Testis (tissue), 3 donors: Measurements from ENCODE around the gene GRXCR2. TPM values are rescaled to one million over a fixed set of nuclear protein-coding genes. Genes with fewer than 3 reads are reported as not detected.

Source experiments
- DNase-seq: peaks from one replicate; pipeline ENCODE4 v3.0.0-alpha.2; 2019
- H3K27ac ChIP-seq, 2 donors: fragments of 200-600 bp; sonication (generic); one replicate each; pipeline ENCODE4 v1.5.1; 2019
- H3K27me3 ChIP-seq: fragments of 200-600 bp; sonication (generic); one replicate; pipeline ENCODE4 v1.5.1; 2019
- H3K36me3 ChIP-seq: fragments of 200-600 bp; sonication (generic); one replicate; pipeline ENCODE4 v1.5.1; 2017; ENCODE audit warnings: low read depth; ENCODE audit errors: missing control alignments
- H3K4me1 ChIP-seq: fragments of 200-600 bp; sonication (generic); one replicate; pipeline ENCODE4 v1.5.1; 2019
- H3K4me3 ChIP-seq, 2 donors: fragments of 200-600 bp; sonication (generic); one replicate each; pipeline ENCODE4 v1.5.1; 2017 to 2019
- H3K9me3 ChIP-seq: fragments of 200-600 bp; sonication (generic); one replicate; pipeline ENCODE4 v1.5.1; 2017
- CTCF ChIP-seq, 3 experiments: fragments of 450-650 bp in 2 of 3; fragments of 200-600 bp in 1 of 3; sonication (generic) in 1 of 3; IDR thresholded peaks; one replicate each; pipeline ENCODE4 v1.5.1; 2016 to 2019; ENCODE audit warnings: antibody characterized with exemption in 3 of 3, mild to moderate bottlenecking in 2 of 3, moderate library complexity in 1 of 3
- POLR2A ChIP-seq: fragments of 450-650 bp; IDR thresholded peaks from one replicate; pipeline ENCODE4 v1.6.1; 2017; ENCODE audit warnings: antibody characterized with exemption, mild to moderate bottlenecking, moderate library complexity
- WGBS, 2 donors: methylation state at CpG; one replicate each; pipeline ENCODE4 v1.1.5; 2018; 5-methylcytosine and 5-hydroxymethylcytosine counted together
- intact Hi-C: fragments of 100-400 bp; cut with DNase I; formaldehyde crosslinking; loops from one replicate; pipeline ENCODE4 v1.15.1; 2023; ENCODE audit warnings: low total_unique reads
- polyA plus RNA-seq: library from polyadenylated mRNA; stranded (reverse); fragments of 350-450 nt; fragmentation: Illumina TruSeq; extraction: RNeasy Lipid Tissue Mini Kit (QIAGEN cat#74804); gene quantifications from one replicate; pipeline ENCODE4 v1.2.3, GENCODE V29; 2014; ENCODE audit warnings: low read depth, low replicate concordance; ENCODE audit not compliant: insufficient read depth
- total RNA-seq, 2 donors: library from RNA; depleted of rRNA; stranded (reverse); fragments of >200 nt; gene quantifications; one replicate each; pipeline ENCODE4 v1.2.3, GENCODE V29; 2016

Gene GRXCR2
- total and polyA plus RNA-seq, 3 donors from 2014 or later: 0.31 to 0.99 TPM; not detected in 1

- Histone ChIP-seq H3K4me1 (no peaks in the 10 kb centered on the region), H3K4me3 (no peak overlapping the region), H3K36me3 (no peaks in the 10 kb centered on the region), H3K27ac (no peak overlapping the region), H3K9me3 (no peaks in the 10 kb centered on the region), H3K27me3 (no peaks in the 10 kb centered on the region)
- DNase-seq: no peak
- 82 to 90% methylated on average over 3 of the region's 3 CpGs for WGBS, 2 donors
- TF ChIP-seq CTCF (IDR thresholded peaks at IDR 0.05): no peak
- no peak for TF ChIP-seq POLR2A
- intact Hi-C loops: no loop called here
These were observed 39.2 kb upstream of the GRXCR2 start for GRCh38 chr5:145912019-145912418.

DNA sequence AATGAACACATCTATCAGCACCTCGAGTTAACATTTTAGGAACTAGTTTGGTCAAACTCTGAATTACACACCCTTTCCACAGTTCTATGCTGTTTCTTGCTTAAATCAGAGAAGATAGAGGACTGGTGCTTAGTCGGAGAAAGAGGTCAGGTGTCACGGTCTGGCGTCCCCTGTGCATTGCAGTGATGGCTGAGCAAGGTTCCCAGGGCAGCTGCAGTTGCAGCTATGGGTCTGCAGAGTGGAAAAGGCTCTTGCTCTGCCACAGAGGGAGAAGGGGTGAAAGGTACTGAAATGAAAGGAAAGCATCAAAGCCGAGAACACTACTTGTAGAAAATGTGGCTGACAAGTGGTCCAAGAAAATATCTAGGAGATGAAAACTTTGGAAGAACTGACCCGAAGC is 38.4 kb upstream of the GRXCR2 start:
- H3K4me1 ChIP-seq: no peaks in the 10 kb centered on the region
- TF ChIP-seq CTCF (IDR thresholded peaks at IDR 0.05): no peak
- no peak for TF ChIP-seq POLR2A
- no peaks in the 10 kb centered on the region for H3K27me3 ChIP-seq
- H3K4me3 ChIP-seq: no peak overlapping the region
- 72 to 74% methylated on average over 6 of the region's 6 CpGs for WGBS, 2 donors
- intact Hi-C loops: no loop called here
- H3K27ac ChIP-seq: no peak overlapping the region
- no peak for DNase-seq
- no peaks in the 10 kb centered on the region for H3K36me3 ChIP-seq
- H3K9me3 ChIP-seq: no peaks in the 10 kb centered on the region

- H3K27me3 ChIP-seq: no peaks in the 10 kb centered on the region
- H3K4me1 ChIP-seq: no peaks in the 10 kb centered on the region
- WGBS, 2 donors: 73 to 80% methylated on average over 3 of the region's 3 CpGs
- no peak for DNase-seq
- no peak overlapping the region for H3K27ac ChIP-seq
- intact Hi-C loops: no loop called here
- H3K9me3 ChIP-seq: no peaks in the 10 kb centered on the region
- no peak overlapping the region for H3K4me3 ChIP-seq
- no peaks in the 10 kb centered on the region for H3K36me3 ChIP-seq
- TF ChIP-seq CTCF (IDR thresholded peaks at IDR 0.05): no peak
- no peak for TF ChIP-seq POLR2A
These were observed 35.6 kb upstream of the GRXCR2 start for GRCh38 chr5:145908206-145908960.

GRCh38 chr5:145906401-145906800 is 33.6 kb upstream of the GRXCR2 start:
- no peak overlapping the region for H3K4me3 ChIP-seq
- no peak for TF ChIP-seq CTCF (IDR thresholded peaks at IDR 0.05)
- TF ChIP-seq POLR2A: no peak
- no peaks in the 10 kb centered on the region for H3K36me3 ChIP-seq
- H3K27me3 ChIP-seq: no peaks in the 10 kb centered on the region
- no peak overlapping the region for H3K27ac ChIP-seq
- no peaks in the 10 kb centered on the region for H3K9me3 ChIP-seq
- no peak for DNase-seq
- no peaks in the 10 kb centered on the region for H3K4me1 ChIP-seq
- 85 to 91% methylated on average over 1 of the region's 1 CpG for WGBS, 2 donors
- intact Hi-C loops: no loop called here

GRCh38 chr5:145904743-145905142 is 31.9 kb upstream of the GRXCR2 start:
- intact Hi-C loops: no loop called here

More at GRCh38 chr5:145904743-145905142, 31.9 kb upstream of the GRXCR2 start:
- DNase-seq: no peak
- Histone ChIP-seq H3K4me3 (no peak overlapping the region), H3K9me3 (no peaks in the 10 kb centered on the region), H3K27me3 (no peaks in the 10 kb centered on the region), H3K4me1 (no peaks in the 10 kb centered on the region), H3K27ac (no peak overlapping the region), H3K36me3 (no peaks in the 10 kb centered on the region)
- 87 to 90% methylated on average over 5 of the region's 5 CpGs for WGBS, 2 donors
- TF ChIP-seq POLR2A (no peak), CTCF (IDR thresholded peaks at IDR 0.05) (no peak)
